Measurements from ENCODE around the gene KERA. TPM values are rescaled to one million over a fixed set of nuclear protein-coding genes. Genes with fewer than 3 reads are reported as not detected.

The KERA gene
- total and polyA plus RNA-seq, 2 experiments from 2014 or later: not detected

GRCh38 chr12:91001306-91001705, 56.5 kb downstream of the KERA start:
- no peaks in the 10 kb centered on the region for H3K36me3 ChIP-seq
- no peak overlapping the region for H3K27ac ChIP-seq
- no peaks in the 10 kb centered on the region for H3K4me1 ChIP-seq (ENCODE audit: low read depth)
- no peak for DNase-seq (ENCODE audit: low read depth in 1 of 2, low spot score in 1 of 2)
- no peaks in the 10 kb centered on the region for H3K27me3 ChIP-seq
- TF ChIP-seq CTCF (IDR thresholded peaks at IDR 0.05; ENCODE audit: low read depth, low read length): no peak
- H3K4me3 ChIP-seq: no peak overlapping the region
- H3K9me3 ChIP-seq (ENCODE audit: low read depth): no peaks in the 10 kb centered on the region

Other genes with a start within 250 kb of the KERA start
- gene CCER1, start 102.8 kb downstream of the KERA start, total RNA-seq: not detected in 2 replicates
- gene CCER1, start 102.8 kb downstream of the KERA start, polyA plus RNA-seq: not detected in 2 replicates
- not detected in 2 replicates for gene EPYC, start 53.1 kb downstream of the KERA start, total RNA-seq
- not detected in 2 replicates for gene EPYC, start 53.1 kb downstream of the KERA start, polyA plus RNA-seq
- gene LUM, start 53.5 kb upstream of the KERA start, total RNA-seq: 2.3 and 2.5 TPM in 2 replicates
- gene LUM, start 53.5 kb upstream of the KERA start, polyA plus RNA-seq: 3.5 and 12.7 TPM in 2 replicates
- 0.92 and 1.5 TPM in 2 replicates for gene DCN, start 124.8 kb upstream of the KERA start, total RNA-seq
- gene DCN, start 124.8 kb upstream of the KERA start, polyA plus RNA-seq: 3.3 and 5.0 TPM in 2 replicates